HFFc6 (cell line): ENCODE measurements around the gene NCOA6. TPM values are rescaled to one million over a fixed set of nuclear protein-coding genes. Genes with fewer than 3 reads are reported as not detected.

ENCODE experiments used
- DNase-seq: peaks from one replicate; pipeline ENCODE4 v3.0.0-alpha.2; 2018
- H3K27ac Mint-ChIP-seq: 2 replicates; pipeline ENCODE4 v1.8.0; 2020; ENCODE audit warnings: mild to moderate bottlenecking, mixed read lengths
- H3K27me3 Mint-ChIP-seq: 2 replicates; pipeline ENCODE4 v1.8.0; 2021; ENCODE audit warnings: mild to moderate bottlenecking, moderate library complexity, mixed read lengths; ENCODE audit not compliant: insufficient read depth
- H3K36me3 Mint-ChIP-seq: 2 replicates; pipeline ENCODE4 v1.8.0; 2021; ENCODE audit warnings: low read depth, mixed read lengths
- H3K4me1 Mint-ChIP-seq: 2 replicates; pipeline ENCODE4 v1.8.0; 2020; ENCODE audit warnings: low read depth, mixed read lengths
- H3K4me3 Mint-ChIP-seq: 2 replicates; pipeline ENCODE4 v1.8.0; 2020; ENCODE audit warnings: mild to moderate bottlenecking, moderate library complexity, mixed read lengths
- H3K9me3 Mint-ChIP-seq: 2 replicates; pipeline ENCODE4 v1.8.0; 2020; ENCODE audit warnings: mild to moderate bottlenecking, mixed read lengths
- total RNA-seq, 6 experiments: library from RNA; stranded (reverse); fragmentation: NEBNext Ultra II Directional; extraction: Animal tissue kit (Norgen Biotek cat#: 25700); gene quantifications; 2 replicates in 1 of 6; 3 replicates in 5 of 6; pipeline ENCODE4 v1.2.3, GENCODE V29; 2021
- TF ChIP-seq, protein P1 (sequence below): fragments of 200-600 bp; sonication (generic); IDR thresholded peaks from 2 replicates; pipeline ENCODE4 v1.5.0; 2021; ENCODE audit warnings: antibody characterized with exemption, mild to moderate bottlenecking

Gene NCOA6
- total RNA-seq, 6 experiments from 2014 or later, result 17.6 to 21.0 (median 18.4) TPM

DNA sequence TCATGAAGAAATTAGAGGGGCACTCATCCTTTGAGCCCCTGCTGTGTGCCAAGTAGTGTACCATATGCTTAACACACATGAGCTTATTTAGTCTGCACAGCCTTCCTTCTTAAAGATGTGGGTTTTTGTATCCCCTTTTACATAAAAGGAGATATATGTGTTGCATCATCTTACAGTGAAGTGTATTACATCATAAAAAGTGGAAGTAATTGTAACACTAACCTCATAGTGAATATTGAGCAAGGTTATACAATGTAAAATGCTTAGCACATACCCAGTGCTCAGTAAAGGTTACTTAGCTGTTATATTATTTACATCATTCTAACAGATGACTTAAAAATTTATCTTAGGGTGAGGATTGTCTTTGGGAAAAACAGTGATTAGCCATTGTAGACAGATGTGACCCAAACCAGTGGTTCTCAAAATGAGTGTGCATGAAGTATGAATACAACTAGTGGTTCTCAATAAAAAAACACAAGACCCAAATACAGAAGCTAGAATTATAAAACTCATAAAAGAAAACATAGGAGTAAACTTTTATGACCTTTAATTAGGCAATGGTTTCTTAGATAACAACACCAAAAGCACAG, 144.8 kb downstream of the NCOA6 start:
- no peak overlapping the region for H3K27ac Mint-ChIP-seq
- no peaks in the 10 kb centered on the region for H3K9me3 Mint-ChIP-seq
- peaks cover 6% of the 10 kb centered on the region for H3K4me1 Mint-ChIP-seq
- H3K4me3 Mint-ChIP-seq, result no peak overlapping the region
- no peaks in the 10 kb centered on the region for H3K36me3 Mint-ChIP-seq
- H3K27me3 Mint-ChIP-seq, result peaks cover 2% of the 10 kb centered on the region
- DNase-seq, result no peak
- TF ChIP-seq, protein P1, sequence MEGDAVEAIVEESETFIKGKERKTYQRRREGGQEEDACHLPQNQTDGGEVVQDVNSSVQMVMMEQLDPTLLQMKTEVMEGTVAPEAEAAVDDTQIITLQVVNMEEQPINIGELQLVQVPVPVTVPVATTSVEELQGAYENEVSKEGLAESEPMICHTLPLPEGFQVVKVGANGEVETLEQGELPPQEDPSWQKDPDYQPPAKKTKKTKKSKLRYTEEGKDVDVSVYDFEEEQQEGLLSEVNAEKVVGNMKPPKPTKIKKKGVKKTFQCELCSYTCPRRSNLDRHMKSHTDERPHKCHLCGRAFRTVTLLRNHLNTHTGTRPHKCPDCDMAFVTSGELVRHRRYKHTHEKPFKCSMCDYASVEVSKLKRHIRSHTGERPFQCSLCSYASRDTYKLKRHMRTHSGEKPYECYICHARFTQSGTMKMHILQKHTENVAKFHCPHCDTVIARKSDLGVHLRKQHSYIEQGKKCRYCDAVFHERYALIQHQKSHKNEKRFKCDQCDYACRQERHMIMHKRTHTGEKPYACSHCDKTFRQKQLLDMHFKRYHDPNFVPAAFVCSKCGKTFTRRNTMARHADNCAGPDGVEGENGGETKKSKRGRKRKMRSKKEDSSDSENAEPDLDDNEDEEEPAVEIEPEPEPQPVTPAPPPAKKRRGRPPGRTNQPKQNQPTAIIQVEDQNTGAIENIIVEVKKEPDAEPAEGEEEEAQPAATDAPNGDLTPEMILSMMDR, result no peak

- peak; percentile 92 for DNase-seq
- Mint-ChIP-seq H3K9me3 (no peaks in the 10 kb centered on the region), H3K27me3 (peaks cover 2% of the 10 kb centered on the region; the same call in 1 of the 2 replicates), H3K27ac (peak within 1 kb of the TSS; percentile 94), H3K36me3 (no peaks in the 10 kb centered on the region), H3K4me1 (peaks cover 13% of the 10 kb centered on the region), H3K4me3 (peak within 1 kb of the TSS; percentile 94)
- TF ChIP-seq, protein P1, result peak; percentile 4; the same call in 1 of the 2 replicates
Observed at GRCh38 chr20:34676642-34677373, 148.6 kb downstream of the NCOA6 start, which contains the start of gene PIGU. Gene PIGU (minus strand): TSS chr20:34677092. CDS start chr20:34677085, 7 bp downstream.

DNA sequence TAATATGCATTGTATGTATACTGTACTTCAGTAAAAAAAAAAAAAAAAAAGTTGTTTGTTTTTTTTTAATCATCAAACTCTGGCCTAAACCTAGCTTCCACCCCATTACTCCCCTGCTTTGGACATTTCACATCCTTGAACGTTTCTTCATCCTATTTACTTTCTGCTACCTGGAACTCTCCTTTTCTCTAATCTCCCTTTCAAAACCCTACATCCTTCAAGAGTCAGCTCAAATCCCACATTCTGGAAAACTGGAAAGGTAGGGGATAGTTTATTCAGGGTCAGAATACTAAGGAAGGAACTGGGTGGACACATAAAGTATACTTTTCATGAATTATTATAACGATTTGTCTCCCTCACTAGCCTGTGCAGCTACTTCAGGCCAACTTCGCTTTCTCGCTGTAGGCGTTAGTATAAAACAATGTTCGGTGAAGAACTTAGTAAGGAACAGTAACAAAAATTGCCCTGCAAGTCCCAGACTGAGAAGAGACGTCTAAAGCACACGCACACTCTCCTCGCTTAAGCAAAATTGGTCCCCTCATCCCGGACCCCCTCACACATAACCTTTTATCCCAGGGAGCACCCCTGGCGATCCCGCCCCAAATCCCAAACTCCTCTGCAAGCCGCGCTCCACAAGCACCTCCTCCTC, 149.3 kb downstream of the NCOA6 start:
- no peaks in the 10 kb centered on the region for H3K9me3 Mint-ChIP-seq
- H3K4me3 Mint-ChIP-seq, result peak overlapping the region; percentile 94
- TF ChIP-seq, protein P1, result no peak
- peaks cover 13% of the 10 kb centered on the region for H3K4me1 Mint-ChIP-seq
- DNase-seq, result peak; percentile 10
- peak overlapping the region; percentile 94 for H3K27ac Mint-ChIP-seq
- peaks cover 2% of the 10 kb centered on the region; the same call in 1 of the 2 replicates for H3K27me3 Mint-ChIP-seq
- H3K36me3 Mint-ChIP-seq, result no peaks in the 10 kb centered on the region

- Mint-ChIP-seq H3K27me3 (peaks cover 2% of the 10 kb centered on the region; the same call in 1 of the 2 replicates), H3K4me3 (peak overlapping the region; percentile 94), H3K27ac (no peak overlapping the region), H3K4me1 (peaks cover 13% of the 10 kb centered on the region), H3K36me3 (no peaks in the 10 kb centered on the region), H3K9me3 (no peaks in the 10 kb centered on the region)
- no peak for DNase-seq
- TF ChIP-seq, protein P1, result no peak
Observed at GRCh38 chr20:34675561-34675960, 149.9 kb downstream of the NCOA6 start.

DNA sequence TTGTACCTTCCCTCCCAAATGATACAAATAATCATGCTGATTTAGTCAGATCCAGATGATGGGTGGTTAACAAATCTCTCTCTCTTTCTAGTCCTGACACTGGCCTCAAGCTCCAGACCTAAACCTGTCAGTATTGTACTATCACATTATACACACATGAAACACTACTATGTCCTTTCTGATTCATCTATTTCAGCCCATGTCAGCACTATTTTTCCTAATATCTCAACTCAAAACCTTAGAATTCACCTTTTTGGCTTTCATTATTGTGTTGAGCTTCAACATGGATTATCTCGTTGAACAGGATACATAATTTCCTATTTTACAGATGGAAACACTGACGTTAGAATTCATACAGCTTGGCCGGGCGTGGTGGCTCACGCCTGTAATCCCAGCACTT, 152.0 kb downstream of the NCOA6 start:
- TF ChIP-seq, protein P1, result no peak
- Mint-ChIP-seq H3K4me3 (no peak overlapping the region), H3K27ac (no peak overlapping the region), H3K27me3 (no peaks in the 10 kb centered on the region), H3K4me1 (peaks cover 13% of the 10 kb centered on the region), H3K9me3 (no peaks in the 10 kb centered on the region), H3K36me3 (peaks cover 4% of the 10 kb centered on the region; the same call in 1 of the 2 replicates)
- no peak for DNase-seq
